ENCODE data around the gene ADAP1. TPM values are rescaled to one million over a fixed set of nuclear protein-coding genes. Genes with fewer than 3 reads are reported as not detected.

Gene ADAP1
- polyA plus RNA-seq, 2 donors: 5.8 to 25.7 TPM

GRCh38 chr7:968205-969105 lies 14.0 kb upstream of the ADAP1 start:
- Histone ChIP-seq H3K27me3 (ENCODE audit: control insufficient read depth in 1 of 2, insufficient read depth in 2 of 2, low read length in 2 of 2) (no peaks in the 10 kb centered on the region), H3K4me3 (ENCODE audit: low read depth in 1 of 2, low read length in 2 of 2) (no peak overlapping the region), H3K27ac (ENCODE audit: low read depth in 2 of 2, low read length in 1 of 2) (no peak overlapping the region), H3K9me3 (ENCODE audit: control insufficient read depth in 2 of 2, insufficient read depth in 1 of 2, low read depth in 1 of 2, low read length in 1 of 2) (no peaks in the 10 kb centered on the region), H3K4me1 (ENCODE audit: control insufficient read depth in 2 of 2, insufficient read depth in 2 of 2, low read length in 1 of 2) (peaks cover 0 to 8% of the 10 kb centered on the region in 2 donors), H3K36me3 (ENCODE audit: control insufficient read depth in 2 of 2, insufficient read depth in 2 of 2, low read length in 1 of 2) (peaks cover 8 to 16% of the 10 kb centered on the region in 2 donors)
- 87 to 90% methylated on average over 21 to 24 of the region's 24 CpGs for WGBS, 2 donors

- no peak overlapping the region for H3K4me3 ChIP-seq (ENCODE audit: low read depth in 1 of 2, low read length in 2 of 2)
- no peaks in the 10 kb centered on the region for H3K9me3 ChIP-seq (ENCODE audit: control insufficient read depth in 2 of 2, insufficient read depth in 1 of 2, low read depth in 1 of 2, low read length in 1 of 2)
- H3K27ac ChIP-seq (ENCODE audit: low read depth in 2 of 2, low read length in 1 of 2): no peak overlapping the region
- H3K36me3 ChIP-seq (ENCODE audit: control insufficient read depth in 2 of 2, insufficient read depth in 2 of 2, low read length in 1 of 2): peaks cover 8 to 16% of the 10 kb centered on the region in 2 donors
- 92 to 93% methylated on average over 39 of the region's 39 CpGs for WGBS, 2 donors
- no peaks in the 10 kb centered on the region for H3K27me3 ChIP-seq (ENCODE audit: control insufficient read depth in 1 of 2, insufficient read depth in 2 of 2, low read length in 2 of 2)
- H3K4me1 ChIP-seq (ENCODE audit: control insufficient read depth in 2 of 2, insufficient read depth in 2 of 2, low read length in 1 of 2): peaks cover 0 to 8% of the 10 kb centered on the region in 2 donors
These were observed 13.0 kb upstream of the ADAP1 start for GRCh38 chr7:967361-968082.

GRCh38 chr7:966291-967069 lies 12.0 kb upstream of the ADAP1 start:
- Histone ChIP-seq H3K36me3 (ENCODE audit: control insufficient read depth in 2 of 2, insufficient read depth in 2 of 2, low read length in 1 of 2) (peaks cover 6 to 16% of the 10 kb centered on the region in 2 donors), H3K27me3 (ENCODE audit: control insufficient read depth in 1 of 2, insufficient read depth in 2 of 2, low read length in 2 of 2) (no peaks in the 10 kb centered on the region), H3K9me3 (ENCODE audit: control insufficient read depth in 2 of 2, insufficient read depth in 1 of 2, low read depth in 1 of 2, low read length in 1 of 2) (no peaks in the 10 kb centered on the region), H3K4me1 (ENCODE audit: control insufficient read depth in 2 of 2, insufficient read depth in 2 of 2, low read length in 1 of 2) (peaks cover 0 to 6% of the 10 kb centered on the region in 2 donors), H3K4me3 (ENCODE audit: low read depth in 1 of 2, low read length in 2 of 2) (no peak overlapping the region), H3K27ac (ENCODE audit: low read depth in 2 of 2, low read length in 1 of 2) (no peak overlapping the region)
- 78 to 84% methylated on average over 22 of the region's 22 CpGs for WGBS, 2 donors

GRCh38 chr7:964401-965231 lies 10.1 kb upstream of the ADAP1 start:
- Histone ChIP-seq H3K27me3 (ENCODE audit: control insufficient read depth in 1 of 2, insufficient read depth in 2 of 2, low read length in 2 of 2) (no peaks in the 10 kb centered on the region), H3K36me3 (ENCODE audit: control insufficient read depth in 2 of 2, insufficient read depth in 2 of 2, low read length in 1 of 2) (peaks cover 6 to 16% of the 10 kb centered on the region in 2 donors), H3K4me3 (ENCODE audit: low read depth in 1 of 2, low read length in 2 of 2) (no peak overlapping the region), H3K4me1 (ENCODE audit: control insufficient read depth in 2 of 2, insufficient read depth in 2 of 2, low read length in 1 of 2) (peaks cover 0 to 6% of the 10 kb centered on the region in 2 donors), H3K9me3 (ENCODE audit: control insufficient read depth in 2 of 2, insufficient read depth in 1 of 2, low read depth in 1 of 2, low read length in 1 of 2) (peaks cover 0 to 3% of the 10 kb centered on the region in 2 donors), H3K27ac (ENCODE audit: low read depth in 2 of 2, low read length in 1 of 2) (peak overlapping the region; percentile 40 to 50)
- WGBS, 2 donors: 38 to 42% methylated on average over 27 of the region's 27 CpGs

- H3K9me3 ChIP-seq (ENCODE audit: control insufficient read depth in 2 of 2, insufficient read depth in 1 of 2, low read depth in 1 of 2, low read length in 1 of 2): peaks cover 0 to 3% of the 10 kb centered on the region in 2 donors
- H3K4me1 ChIP-seq (ENCODE audit: control insufficient read depth in 2 of 2, insufficient read depth in 2 of 2, low read length in 1 of 2): peaks cover 0 to 6% of the 10 kb centered on the region in 2 donors
- 29 to 34% methylated on average over 34 to 37 of the region's 37 CpGs for WGBS, 2 donors
- peaks cover 5 to 11% of the 10 kb centered on the region in 2 donors for H3K36me3 ChIP-seq (ENCODE audit: control insufficient read depth in 2 of 2, insufficient read depth in 2 of 2, low read length in 1 of 2)
- H3K4me3 ChIP-seq (ENCODE audit: low read depth in 1 of 2, low read length in 2 of 2): no peak overlapping the region
- H3K27ac ChIP-seq (ENCODE audit: low read depth in 2 of 2, low read length in 1 of 2): no peak overlapping the region
- no peaks in the 10 kb centered on the region for H3K27me3 ChIP-seq (ENCODE audit: control insufficient read depth in 1 of 2, insufficient read depth in 2 of 2, low read length in 2 of 2)
These were observed 9.0 kb upstream of the ADAP1 start for GRCh38 chr7:963236-964078.

- Histone ChIP-seq H3K27ac (ENCODE audit: low read depth in 2 of 2, low read length in 1 of 2) (no peak overlapping the region), H3K4me1 (ENCODE audit: control insufficient read depth in 2 of 2, insufficient read depth in 2 of 2, low read length in 1 of 2) (peaks cover 0 to 6% of the 10 kb centered on the region in 2 donors), H3K4me3 (ENCODE audit: low read depth in 1 of 2, low read length in 2 of 2) (no peak overlapping the region), H3K36me3 (ENCODE audit: control insufficient read depth in 2 of 2, insufficient read depth in 2 of 2, low read length in 1 of 2) (peaks cover 0 to 2% of the 10 kb centered on the region in 2 donors), H3K9me3 (ENCODE audit: control insufficient read depth in 2 of 2, insufficient read depth in 1 of 2, low read depth in 1 of 2, low read length in 1 of 2) (peaks cover 0 to 3% of the 10 kb centered on the region in 2 donors), H3K27me3 (ENCODE audit: control insufficient read depth in 1 of 2, insufficient read depth in 2 of 2, low read length in 2 of 2) (no peaks in the 10 kb centered on the region)
- 84 to 90% methylated on average over 17 of the region's 17 CpGs for WGBS, 2 donors
These were observed 8.1 kb upstream of the ADAP1 start for GRCh38 chr7:962401-963081.

- H3K27me3 ChIP-seq (ENCODE audit: control insufficient read depth in 1 of 2, insufficient read depth in 2 of 2, low read length in 2 of 2): no peaks in the 10 kb centered on the region
- H3K36me3 ChIP-seq (ENCODE audit: control insufficient read depth in 2 of 2, insufficient read depth in 2 of 2, low read length in 1 of 2): no peaks in the 10 kb centered on the region
- H3K9me3 ChIP-seq (ENCODE audit: control insufficient read depth in 2 of 2, insufficient read depth in 1 of 2, low read depth in 1 of 2, low read length in 1 of 2): peaks cover 0 to 3% of the 10 kb centered on the region in 2 donors
- 89 to 91% methylated on average over 37 of the region's 37 CpGs for WGBS, 2 donors
- H3K4me3 ChIP-seq (ENCODE audit: low read depth in 1 of 2, low read length in 2 of 2): no peak overlapping the region
- no peak overlapping the region for H3K27ac ChIP-seq (ENCODE audit: low read depth in 2 of 2, low read length in 1 of 2)
- peaks cover 0 to 6% of the 10 kb centered on the region in 2 donors for H3K4me1 ChIP-seq (ENCODE audit: control insufficient read depth in 2 of 2, insufficient read depth in 2 of 2, low read length in 1 of 2)
These were observed 7.3 kb upstream of the ADAP1 start for GRCh38 chr7:961546-962400.
